Ureter (tissue), 1 donor: ENCODE measurements around the gene SYT8. TPM values are rescaled to one million over a fixed set of nuclear protein-coding genes. Genes with fewer than 3 reads are reported as not detected.
"Not testable (repeated sequence)": the region's sequence is repeated elsewhere in the genome, so short reads cannot be mapped to it uniquely, and the experiment has no call there.

Experiments used
- DNase-seq: peaks from one replicate; pipeline ENCODE4 v3.0.0-alpha.2; 2020; ENCODE audit warnings: low spot score
- total RNA-seq: library from RNA; stranded (reverse); gene quantifications from one replicate; pipeline ENCODE4 v1.2.4, GENCODE V29; 2023
- donor health status: DM: yes; HTN: yes; CAD: no.

Gene SYT8
- total RNA-seq, 1 donor from 2014 or later, result 159 TPM

- DNase-seq, result no peak
Observed at GRCh38 chr11:1883346-1884302, 48.8 kb downstream of the SYT8 start.

GRCh38 chr11:1884303-1884700 is 49.5 kb downstream of the SYT8 start:
- no peak for DNase-seq

GRCh38 chr11:1886551-1886950 is 51.8 kb downstream of the SYT8 start:
- DNase-seq, result not testable (repeated sequence)

Other genes with a start within 250 kb of the SYT8 start
- gene KRTAP5-1, start 249.7 kb upstream of the SYT8 start, total RNA-seq, result not detected
- not detected for gene KRTAP5-2, start 236.7 kb upstream of the SYT8 start, total RNA-seq
- not detected for gene KRTAP5-3, start 226.5 kb upstream of the SYT8 start, total RNA-seq
- not detected for gene KRTAP5-4, start 212.9 kb upstream of the SYT8 start, total RNA-seq
- not detected for gene KRTAP5-5, start 205.2 kb upstream of the SYT8 start, total RNA-seq
- not detected for gene KRTAP5-6, start 137.8 kb upstream of the SYT8 start, total RNA-seq
- 49.2 TPM for gene IFITM10, start 84.4 kb upstream of the SYT8 start, total RNA-seq
- gene CTSD, start 71.1 kb upstream of the SYT8 start, total RNA-seq, result 1,385 TPM
- 45.0 TPM for gene TNNI2, start 4.0 kb downstream of the SYT8 start, total RNA-seq
- gene LSP1, start 18.1 kb downstream of the SYT8 start, total RNA-seq, result 47.4 TPM
- gene PRR33, start 56.9 kb downstream of the SYT8 start, total RNA-seq, result not detected
- 57.7 TPM for gene TNNT3, start 84.7 kb downstream of the SYT8 start, total RNA-seq
- 40.5 TPM for gene MRPL23, start 112.3 kb downstream of the SYT8 start, total RNA-seq
- 130 TPM for gene H19, start 162.9 kb downstream of the SYT8 start, total RNA-seq